ENCODE data around the gene IL6R. TPM values are rescaled to one million over a fixed set of nuclear protein-coding genes. Genes with fewer than 3 reads are reported as not detected.

Gene IL6R
- total RNA-seq, 4 donors from 2014 or later: 271 to 435 (median 367) TPM

DNA sequence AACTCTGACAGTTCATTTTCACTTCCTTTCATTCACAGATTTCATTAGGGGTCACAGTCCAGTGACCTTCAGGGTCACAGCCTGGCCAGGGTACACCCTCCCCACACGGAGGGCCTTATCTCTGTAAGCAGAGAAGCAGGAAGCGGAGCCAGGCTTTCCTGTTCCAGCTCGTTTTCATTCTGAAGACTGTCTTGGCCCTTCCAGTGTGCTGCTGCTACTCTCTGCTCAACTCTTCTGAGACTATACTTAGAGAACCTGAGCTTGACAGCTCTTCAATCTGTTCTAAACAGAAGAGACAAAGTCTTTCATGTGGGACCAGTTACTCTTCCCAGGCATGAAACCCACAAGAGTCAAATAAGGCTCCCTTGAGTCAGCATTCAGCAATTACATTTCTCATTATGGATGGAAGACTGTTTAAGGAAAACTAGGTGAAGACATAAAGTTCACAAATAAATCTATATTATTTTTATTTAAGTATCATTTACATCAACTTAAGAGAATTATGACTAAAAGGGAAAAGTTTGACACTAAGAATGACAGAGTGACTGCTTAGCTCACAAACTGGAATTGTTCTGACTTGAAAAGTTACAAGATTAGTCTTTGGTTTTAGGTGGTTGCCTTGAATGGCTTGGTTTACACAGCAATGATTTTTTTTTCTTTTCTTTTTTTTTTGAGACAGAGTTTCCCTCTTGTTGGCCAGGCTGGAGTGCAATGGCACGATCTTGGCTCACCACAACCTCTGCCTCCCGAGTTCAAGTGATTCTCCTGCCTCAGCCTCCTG, 92.1 kb downstream of the IL6R start:
- H3K4me1 ChIP-seq: peaks cover 5 to 14% of the 10 kb centered on the region in 2 donors
- in situ Hi-C loops (cut with MboI; ENCODE audit: low sequenced_read_pairs in 4 of 4): no loop called here

DNA sequence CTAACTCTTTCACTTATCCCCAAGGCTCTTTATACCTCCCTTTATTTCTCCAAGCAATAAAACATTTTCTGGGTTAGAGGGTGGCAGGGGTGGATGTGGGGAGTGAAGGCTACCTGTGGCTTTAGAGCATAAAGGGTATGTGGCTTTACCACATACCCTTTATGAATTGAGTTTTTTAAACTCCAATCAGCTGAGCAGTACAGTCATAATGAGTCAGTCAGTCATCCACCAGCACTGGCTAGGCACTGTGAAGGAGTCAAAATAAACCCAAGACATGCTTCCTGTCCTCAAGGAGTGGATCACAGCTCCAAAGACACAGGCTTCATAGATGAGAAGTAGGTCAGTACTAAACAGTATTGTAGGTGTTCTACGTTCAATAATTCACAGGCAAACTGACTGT, 94.3 kb downstream of the IL6R start:
- no peaks in the 10 kb centered on the region for H3K9me3 ChIP-seq
- TF ChIP-seq POLR2A (IDR thresholded peaks at IDR 0.05): no peak
- TF ChIP-seq, protein P1, sequence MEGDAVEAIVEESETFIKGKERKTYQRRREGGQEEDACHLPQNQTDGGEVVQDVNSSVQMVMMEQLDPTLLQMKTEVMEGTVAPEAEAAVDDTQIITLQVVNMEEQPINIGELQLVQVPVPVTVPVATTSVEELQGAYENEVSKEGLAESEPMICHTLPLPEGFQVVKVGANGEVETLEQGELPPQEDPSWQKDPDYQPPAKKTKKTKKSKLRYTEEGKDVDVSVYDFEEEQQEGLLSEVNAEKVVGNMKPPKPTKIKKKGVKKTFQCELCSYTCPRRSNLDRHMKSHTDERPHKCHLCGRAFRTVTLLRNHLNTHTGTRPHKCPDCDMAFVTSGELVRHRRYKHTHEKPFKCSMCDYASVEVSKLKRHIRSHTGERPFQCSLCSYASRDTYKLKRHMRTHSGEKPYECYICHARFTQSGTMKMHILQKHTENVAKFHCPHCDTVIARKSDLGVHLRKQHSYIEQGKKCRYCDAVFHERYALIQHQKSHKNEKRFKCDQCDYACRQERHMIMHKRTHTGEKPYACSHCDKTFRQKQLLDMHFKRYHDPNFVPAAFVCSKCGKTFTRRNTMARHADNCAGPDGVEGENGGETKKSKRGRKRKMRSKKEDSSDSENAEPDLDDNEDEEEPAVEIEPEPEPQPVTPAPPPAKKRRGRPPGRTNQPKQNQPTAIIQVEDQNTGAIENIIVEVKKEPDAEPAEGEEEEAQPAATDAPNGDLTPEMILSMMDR (IDR thresholded peaks at IDR 0.05 in 4 of 5, conservative IDR thresholded peaks at IDR 0.05 in 1 of 5): no peak
- intact Hi-C loops (cut with DNase I; ENCODE audit: low total_unique reads) (no loop called here), in situ Hi-C loops (cut with MboI; ENCODE audit: low sequenced_read_pairs in 4 of 4) (no loop called here)
- peaks cover 5 to 10% of the 10 kb centered on the region in 2 donors for H3K4me1 ChIP-seq
- H3K4me3 ChIP-seq: peak overlapping the region; percentile 41 to 68 (median 54)
- no peaks in the 10 kb centered on the region for H3K36me3 ChIP-seq
- H3K27ac ChIP-seq: peak overlapping the region in 3 of 4 donors; percentile 36 to 46 (median 45)
- peaks cover 34 to 55% (median 39%) of the 10 kb centered on the region in 3 donors for H3K27me3 ChIP-seq
- ATAC-seq (no peak), DNase-seq (no peak)

More for the DNA sequence above, 92.1 kb downstream of the IL6R start:
- no peaks in the 10 kb centered on the region for H3K36me3 ChIP-seq
- DNase-seq (peak in 1 of 2 donors; percentile 22), ATAC-seq (peak; percentile 48 to 54)
- H3K27me3 ChIP-seq: peaks cover 23 to 33% (median 27%) of the 10 kb centered on the region in 3 donors
- intact Hi-C loops (cut with DNase I; ENCODE audit: low total_unique reads): no loop called here
- H3K9me3 ChIP-seq: no peaks in the 10 kb centered on the region
- H3K4me3 ChIP-seq: peak overlapping the region in 1 of 4 donors; percentile 4
- no peak for TF ChIP-seq POLR2A (IDR thresholded peaks at IDR 0.05)
- TF ChIP-seq, protein P1 (IDR thresholded peaks at IDR 0.05 in 4 of 5, conservative IDR thresholded peaks at IDR 0.05 in 1 of 5): no peak
- peak overlapping the region in 3 of 4 donors; percentile 50 to 68 (median 60) for H3K27ac ChIP-seq

DNA sequence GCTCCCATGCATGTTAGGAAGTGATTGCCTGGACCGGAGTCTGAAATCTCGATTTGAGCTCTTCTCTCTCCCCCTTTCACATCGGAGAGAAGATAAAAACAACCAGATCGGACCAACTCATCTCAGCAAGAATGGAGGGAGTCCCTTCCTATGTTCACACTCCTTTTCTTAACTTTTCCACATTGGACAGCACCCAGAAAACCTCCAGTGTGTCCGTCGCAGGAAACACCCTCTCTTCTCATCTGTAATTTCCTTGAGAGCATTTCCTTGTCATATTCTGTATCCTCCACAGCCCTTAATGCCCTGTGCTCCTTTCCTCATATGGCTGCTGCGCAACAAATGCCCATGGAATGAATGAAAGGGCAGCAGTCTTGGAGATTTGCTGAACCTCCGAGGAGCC, 95.4 kb downstream of the IL6R start:
- no peak for DNase-seq
- peaks cover 4 to 5% of the 10 kb centered on the region in 2 donors for H3K4me1 ChIP-seq
- TF ChIP-seq POLR2A (IDR thresholded peaks at IDR 0.05): no peak
- TF ChIP-seq, protein P1 (IDR thresholded peaks at IDR 0.05 in 4 of 5, conservative IDR thresholded peaks at IDR 0.05 in 1 of 5): no peak
- ATAC-seq: no peak
- peak overlapping the region in 3 of 4 donors; percentile 36 to 46 (median 45) for H3K27ac ChIP-seq
- no peaks in the 10 kb centered on the region for H3K9me3 ChIP-seq
- no peaks in the 10 kb centered on the region for H3K36me3 ChIP-seq
- intact Hi-C loops (cut with DNase I; ENCODE audit: low total_unique reads): no loop called here
- peaks cover 34 to 61% (median 39%) of the 10 kb centered on the region in 3 donors for H3K27me3 ChIP-seq
- in situ Hi-C loops (cut with MboI; ENCODE audit: low sequenced_read_pairs in 4 of 4): no loop called here
- peak overlapping the region; percentile 41 to 68 (median 54) for H3K4me3 ChIP-seq

DNA sequence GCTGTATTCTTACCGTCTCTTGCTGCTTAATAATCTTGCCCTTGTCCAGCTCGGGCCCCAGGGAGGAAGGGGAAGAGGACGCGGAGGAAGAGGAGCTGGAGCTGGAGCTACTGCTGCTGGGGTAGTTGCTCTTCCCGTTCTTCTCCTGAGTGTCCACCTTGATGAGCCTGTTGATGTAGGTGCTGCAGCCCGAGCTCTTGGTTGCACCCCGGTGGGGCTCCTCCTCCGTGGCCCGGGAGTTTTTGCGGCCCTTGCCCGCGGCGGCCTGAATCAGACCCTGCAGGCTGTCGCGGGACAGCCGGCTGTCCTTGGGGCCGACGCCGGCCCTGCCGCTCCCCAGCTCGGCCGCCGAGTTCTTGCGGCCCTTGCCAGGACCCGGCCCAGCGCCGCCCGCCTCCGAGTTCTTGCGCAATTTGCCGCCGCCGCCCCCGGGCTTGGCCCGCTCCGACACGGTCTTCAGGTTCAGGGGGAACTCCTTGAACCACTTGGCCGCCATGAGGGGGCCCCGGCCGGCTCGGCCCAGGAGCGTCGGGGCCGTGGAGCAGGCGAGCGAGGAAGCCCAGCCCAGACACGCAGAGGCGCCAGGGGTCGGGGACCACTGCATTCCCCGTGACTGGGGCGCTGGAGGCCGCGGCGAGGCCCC, 96.4 kb downstream of the IL6R start:
- intact Hi-C loops (cut with DNase I; ENCODE audit: low total_unique reads): no loop called here
- in situ Hi-C loops (cut with MboI; ENCODE audit: low sequenced_read_pairs in 4 of 4): no loop called here
- peak overlapping the region; percentile 41 to 68 (median 54) for H3K4me3 ChIP-seq
- peaks cover 0 to 2% (median 0%) of the 10 kb centered on the region in 3 donors for H3K9me3 ChIP-seq
- no peaks in the 10 kb centered on the region for H3K36me3 ChIP-seq
- TF ChIP-seq, protein P1 (IDR thresholded peaks at IDR 0.05 in 4 of 5, conservative IDR thresholded peaks at IDR 0.05 in 1 of 5): no peak
- no peak for TF ChIP-seq POLR2A (IDR thresholded peaks at IDR 0.05)
- peaks cover 4 to 5% of the 10 kb centered on the region in 2 donors for H3K4me1 ChIP-seq
- peaks cover 34 to 68% (median 39%) of the 10 kb centered on the region in 3 donors for H3K27me3 ChIP-seq
- ATAC-seq (peak; percentile 25 to 63), DNase-seq (no peak)
- peak overlapping the region in 3 of 4 donors; percentile 36 to 46 (median 45) for H3K27ac ChIP-seq
